Right lobe of liver (tissue), 4 donors: ENCODE results near the gene KRTAP4-5.

Experiments used
- CTCF ChIP-seq, 4 donors: fragments of 200-600 bp in 3 of 4; fragments of 450-650 bp in 1 of 4; IDR thresholded peaks; one replicate each; pipeline versions ENCODE4 v1.5.1 to v1.8.0; 2016 to 2022; ENCODE audit warnings: antibody characterized with exemption in 4 of 4, mild to moderate bottlenecking in 2 of 4
- POLR2A ChIP-seq: fragments of 450-650 bp; IDR thresholded peaks from one replicate; pipeline ENCODE4 v1.6.1; 2017; ENCODE audit warnings: antibody characterized with exemption, mild to moderate bottlenecking
- donor health status: DM: no; HTN: no; CAD: no.
- donor health status: DM: no; HTN: no; CAD: no.
- donor health status: DM: no; HTN: yes; CAD: no.

GRCh38 chr17:41196068-41196467 lies 46.4 kb upstream of the KRTAP4-5 start:
- TF ChIP-seq POLR2A (no peak), CTCF (IDR thresholded peaks at IDR 0.05) (no peak)
